Cerebellar nuclear complex (tissue), 1 donor: ENCODE results near the gene GMEB2.
"Not testable (repeated sequence)": the region's sequence is repeated elsewhere in the genome, so short reads cannot be mapped to it uniquely, and the experiment has no call there.

ENCODE experiments used
- DNase-seq, 2 experiments: peaks; one replicate each; lab custom pipeline; 2025; lab: John Stamatoyannopoulos, UW

GMEB2 gene

DNA sequence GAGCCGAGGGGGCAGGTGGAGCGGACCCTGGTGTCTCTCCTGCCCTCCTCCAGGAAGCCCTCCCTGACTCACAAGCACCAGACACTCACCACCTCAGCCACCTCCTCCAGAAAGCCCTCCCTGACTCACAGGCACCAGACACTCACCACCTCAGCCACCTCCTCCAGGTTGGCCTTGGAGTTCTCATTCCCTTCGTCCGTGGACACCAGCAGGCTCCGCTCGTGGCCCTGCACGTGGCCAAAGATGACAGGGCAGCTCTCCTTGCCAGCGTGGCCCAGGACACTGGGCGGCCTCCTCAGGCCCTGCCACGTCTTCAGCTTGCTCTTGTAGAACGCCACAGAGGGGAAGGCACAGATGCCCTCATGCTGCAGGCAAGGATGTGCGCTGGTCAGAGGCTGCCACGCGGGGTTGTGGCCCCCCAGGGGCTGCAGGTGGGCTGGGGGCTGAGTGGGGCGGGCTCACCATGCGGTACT is 66.5 kb downstream of the GMEB2 start:
- DNase-seq, result no peak

DNA sequence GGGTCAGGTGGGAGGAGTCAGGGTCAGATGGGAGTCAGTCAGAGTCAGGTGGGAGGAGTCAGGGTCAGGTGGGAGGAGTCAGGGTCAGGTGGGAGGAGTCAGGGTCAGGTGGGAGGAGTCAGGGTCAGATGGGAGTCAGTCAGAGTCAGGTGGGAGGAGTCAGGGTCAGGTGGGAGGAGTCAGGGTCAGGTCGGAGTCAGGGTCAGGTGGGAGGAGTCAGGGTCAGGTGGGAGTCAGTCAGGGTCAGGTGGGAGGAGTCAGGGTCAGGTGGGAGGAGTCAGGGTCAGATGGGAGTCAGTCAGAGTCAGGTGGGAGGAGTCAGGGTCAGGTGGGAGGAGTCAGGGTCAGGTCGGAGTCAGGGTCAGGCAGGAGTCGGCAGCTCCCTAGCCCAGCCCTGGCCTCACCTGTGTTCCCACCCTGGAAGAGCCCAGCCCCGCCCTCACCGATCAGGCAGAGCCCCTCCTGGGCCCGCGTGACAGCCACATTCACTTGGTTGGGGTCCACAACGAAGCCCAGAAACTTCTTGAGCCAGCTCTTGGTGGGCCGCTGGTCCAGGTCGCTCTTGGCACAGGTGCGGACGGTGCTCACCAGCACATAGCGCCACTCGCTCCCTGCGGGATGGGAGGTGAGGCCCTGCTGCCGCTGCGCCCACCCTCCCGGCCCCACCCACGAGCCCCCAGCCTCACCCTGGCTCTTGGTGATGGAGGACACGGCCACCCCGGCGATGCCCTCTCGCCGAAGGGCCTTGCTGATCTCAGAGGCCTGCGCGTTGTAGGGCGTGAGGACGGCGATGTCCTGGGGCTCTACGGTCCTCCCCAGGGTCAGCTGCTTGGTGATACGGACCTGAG is 67.2 kb downstream of the GMEB2 start:
- not testable (repeated sequence) for DNase-seq

DNA sequence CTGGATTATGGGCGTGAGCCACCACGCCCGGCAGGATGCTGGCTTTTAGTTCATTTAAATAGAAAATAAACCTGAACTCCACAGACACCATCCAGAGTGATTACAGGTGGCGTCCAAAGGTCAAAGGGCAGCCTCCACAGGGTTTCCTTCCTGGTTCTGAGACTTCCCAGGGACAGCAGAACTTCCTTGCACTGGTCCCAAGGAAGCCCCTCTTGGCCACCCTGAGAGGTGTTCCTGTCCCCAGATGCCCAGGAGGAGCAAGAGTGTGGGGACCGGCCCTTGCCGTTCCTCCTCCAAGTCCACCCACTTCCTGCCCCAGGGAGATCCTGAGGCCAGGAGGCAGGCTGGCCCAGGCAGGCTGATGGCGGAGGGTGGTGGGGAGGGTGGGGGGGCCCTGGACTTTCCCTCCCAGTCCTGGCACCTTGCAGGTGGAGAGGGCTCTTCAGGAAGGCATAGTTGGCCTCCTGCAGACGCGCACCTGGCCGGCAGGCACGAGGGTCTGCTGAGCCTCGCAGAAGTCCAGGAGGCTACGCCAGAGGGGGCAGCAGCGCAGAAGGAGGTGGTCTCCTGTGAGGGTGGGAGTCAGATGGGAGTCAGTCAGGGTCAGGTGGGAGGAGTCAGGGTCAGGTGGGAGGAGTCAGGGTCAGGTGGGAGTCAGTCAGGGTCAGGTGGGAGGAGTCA is 68.0 kb downstream of the GMEB2 start:
- DNase-seq, result no peak

DNA sequence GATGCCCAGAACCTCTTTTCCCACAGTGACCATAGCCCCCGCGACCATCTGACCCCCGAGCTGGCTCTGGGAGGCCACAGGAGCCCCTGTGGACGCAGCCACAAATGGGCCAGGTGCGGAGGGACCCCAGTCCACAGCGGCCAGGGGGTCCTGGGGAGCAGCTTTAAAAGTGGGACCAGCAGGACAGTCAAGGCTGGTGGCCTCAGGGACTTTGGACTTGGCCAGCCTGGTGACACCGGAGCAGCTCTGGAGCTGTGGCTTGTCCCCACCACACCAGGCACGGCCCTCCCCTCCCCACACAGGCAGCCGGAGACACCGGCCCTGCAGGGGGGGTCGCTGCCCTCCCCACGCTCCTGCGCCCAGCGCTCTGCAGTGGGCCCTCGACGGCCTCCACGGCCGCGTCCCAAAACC is 69.4 kb downstream of the GMEB2 start:
- DNase-seq, result no peak

DNA sequence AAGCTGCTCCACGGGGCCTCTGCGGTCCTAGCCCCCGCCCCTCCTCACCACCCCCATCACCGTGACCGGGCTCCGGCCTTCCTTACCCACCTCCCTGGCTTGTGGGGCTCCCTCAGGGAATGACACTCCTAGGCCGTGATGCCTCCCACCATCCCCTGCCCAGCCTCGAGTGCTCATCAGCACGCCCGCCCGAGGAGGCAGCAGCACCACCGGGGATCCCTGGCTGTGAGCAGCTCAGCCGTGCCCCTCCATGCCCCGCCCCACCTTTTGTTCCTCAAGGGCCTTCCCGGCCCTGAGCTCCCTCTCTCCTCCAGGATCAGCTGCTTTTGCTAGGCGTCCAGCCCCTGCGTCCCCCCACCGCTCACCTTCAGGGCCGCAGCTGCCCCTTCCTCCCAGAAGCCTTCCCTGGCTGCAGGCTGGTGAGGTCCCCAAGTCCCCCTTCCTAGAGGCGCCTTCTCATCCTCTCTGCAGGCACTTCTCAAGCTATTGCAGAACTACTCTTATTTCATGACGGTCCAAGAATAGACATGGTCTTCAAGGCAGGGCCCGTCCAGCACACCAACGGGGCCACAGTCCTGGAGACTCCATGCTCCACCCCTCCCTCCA is 69.9 kb downstream of the GMEB2 start:
- DNase-seq, result no peak

DNA sequence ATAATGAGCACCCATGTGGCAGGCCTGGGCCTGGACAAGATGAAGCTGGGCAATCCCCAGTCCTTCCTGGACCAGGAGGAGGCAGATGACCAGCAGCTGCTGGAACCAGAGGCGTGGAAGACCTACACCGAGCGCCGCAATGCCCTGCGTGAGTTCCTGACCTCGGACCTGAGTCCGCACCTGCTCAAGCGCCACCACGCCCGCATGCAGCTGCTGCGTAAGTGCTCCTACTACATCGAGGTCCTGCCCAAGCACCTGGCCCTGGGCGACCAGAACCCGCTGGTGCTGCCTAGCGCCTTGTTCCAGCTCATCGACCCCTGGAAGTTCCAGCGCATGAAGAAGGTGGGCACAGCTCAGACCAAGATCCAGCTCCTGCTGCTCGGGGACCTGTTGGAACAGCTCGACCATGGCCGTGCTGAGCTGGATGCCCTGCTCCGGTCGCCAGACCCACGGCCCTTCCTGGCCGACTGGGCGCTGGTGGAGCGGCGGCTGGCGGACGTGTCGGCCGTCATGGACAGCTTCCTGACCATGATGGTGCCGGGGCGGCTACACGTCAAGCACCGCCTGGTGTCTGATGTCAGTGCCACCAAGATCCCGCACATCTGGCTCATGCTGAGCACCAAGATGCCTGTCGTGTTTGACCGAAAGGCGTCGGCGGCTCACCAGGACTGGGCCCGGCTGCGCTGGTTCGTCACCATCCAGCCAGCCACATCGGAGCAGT is 71.1 kb downstream of the GMEB2 start:
- no peak for DNase-seq

DNA sequence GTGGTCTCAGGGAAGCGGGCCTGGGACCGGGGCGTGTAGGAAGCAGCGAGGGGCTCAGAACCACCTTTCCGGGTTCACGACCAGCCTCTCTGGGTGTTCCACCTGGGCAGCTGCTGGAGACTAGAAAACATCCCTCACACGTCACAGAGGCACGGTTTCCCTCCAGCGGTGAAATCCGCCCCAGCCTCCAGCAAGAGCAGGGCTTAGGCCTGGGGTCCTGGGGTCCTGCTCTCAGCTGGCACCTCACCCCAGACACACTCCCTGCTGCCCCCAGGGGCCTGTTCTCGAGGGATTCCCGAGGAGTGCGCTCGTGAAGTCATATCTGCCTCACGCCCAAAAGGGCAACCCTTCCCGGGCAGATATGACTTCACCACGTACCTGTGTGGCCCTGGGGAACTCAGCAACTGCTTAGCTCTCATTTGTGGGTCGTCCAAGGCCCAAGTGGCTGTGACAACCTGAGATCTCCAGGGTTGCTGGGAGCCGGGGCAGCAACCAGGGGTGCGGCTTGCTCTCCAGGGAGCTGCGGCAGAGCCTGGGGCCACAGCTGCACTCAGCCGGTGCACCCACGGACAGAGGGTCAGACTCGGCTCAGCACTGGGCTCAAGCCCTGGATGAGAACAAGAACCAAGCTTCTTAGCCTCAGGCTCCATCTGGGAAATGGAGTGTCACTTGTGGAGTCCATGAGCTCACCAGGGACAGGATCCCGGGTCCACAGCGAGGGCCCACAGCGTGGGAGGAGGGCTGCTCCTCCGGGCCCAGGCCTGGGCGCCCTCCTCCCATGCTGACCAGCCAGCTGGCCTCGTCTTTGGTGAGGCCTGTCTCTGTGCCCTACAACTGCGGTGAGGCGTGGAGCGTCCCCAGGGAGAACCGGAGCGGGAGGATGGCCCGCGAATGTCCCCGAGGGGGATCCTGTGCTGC is 72.3 kb downstream of the GMEB2 start:
- DNase-seq, result no peak

DNA sequence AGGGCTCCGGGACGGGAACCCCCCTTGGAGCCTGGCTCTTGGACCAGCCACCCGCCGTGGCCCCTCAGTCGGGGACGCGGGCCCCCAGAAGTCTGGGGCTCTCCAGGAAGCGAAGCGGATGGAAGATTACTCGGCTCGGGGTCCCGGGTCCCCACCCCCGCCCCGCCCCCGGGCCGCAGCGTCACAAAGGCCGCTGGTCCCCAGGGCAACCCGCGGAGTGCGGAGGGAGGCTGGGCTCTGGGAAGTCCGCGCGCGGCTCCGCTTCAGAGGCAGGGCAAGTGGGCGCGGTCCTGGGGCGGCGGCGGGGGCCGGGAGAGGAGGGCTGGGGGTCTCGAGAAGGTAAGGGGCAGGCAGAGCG is 73.0 kb downstream of the GMEB2 start, which contains the start of gene FNDC11:
TSS of gene FNDC11 (plus strand) at position 227 of the 358 bp plus-strand sequence. CDS start 1,505 bp downstream, outside the sequence.
- no peak for DNase-seq

DNA sequence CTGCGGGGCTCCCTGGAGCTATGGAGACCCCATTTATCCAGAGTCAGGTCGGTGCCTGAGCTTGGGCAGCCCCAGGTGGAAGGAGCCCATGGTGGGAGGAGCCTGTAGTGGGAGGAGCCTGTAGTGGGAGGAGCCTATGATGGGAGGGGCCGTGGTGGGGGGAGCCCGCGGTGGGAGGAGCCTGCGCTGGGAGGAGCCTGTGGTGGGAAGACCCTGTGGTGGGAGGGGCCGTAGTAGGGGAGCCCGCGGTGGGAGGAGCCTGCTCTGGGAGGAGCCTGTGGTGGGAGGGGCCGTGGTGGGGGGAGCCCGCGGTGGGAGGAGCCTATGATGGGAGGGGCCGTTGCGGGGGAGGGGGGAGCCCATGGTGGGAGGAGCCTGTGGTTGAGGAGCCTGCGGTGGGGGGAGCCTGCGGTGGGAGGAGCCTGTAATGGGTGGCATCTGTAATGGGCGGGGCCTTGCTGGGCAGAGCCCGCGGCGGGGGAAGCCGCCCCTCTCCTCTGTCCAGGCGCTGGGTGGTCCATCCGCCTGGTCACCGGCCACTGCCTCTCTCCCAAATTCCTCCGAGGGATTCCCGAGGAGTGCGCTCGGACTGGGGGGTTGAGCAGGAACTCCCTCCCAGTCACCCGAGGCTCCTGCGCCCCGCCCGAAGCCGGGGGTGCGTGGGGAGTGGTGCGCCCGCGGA is 73.5 kb downstream of the GMEB2 start:
- no peak for DNase-seq

DNA sequence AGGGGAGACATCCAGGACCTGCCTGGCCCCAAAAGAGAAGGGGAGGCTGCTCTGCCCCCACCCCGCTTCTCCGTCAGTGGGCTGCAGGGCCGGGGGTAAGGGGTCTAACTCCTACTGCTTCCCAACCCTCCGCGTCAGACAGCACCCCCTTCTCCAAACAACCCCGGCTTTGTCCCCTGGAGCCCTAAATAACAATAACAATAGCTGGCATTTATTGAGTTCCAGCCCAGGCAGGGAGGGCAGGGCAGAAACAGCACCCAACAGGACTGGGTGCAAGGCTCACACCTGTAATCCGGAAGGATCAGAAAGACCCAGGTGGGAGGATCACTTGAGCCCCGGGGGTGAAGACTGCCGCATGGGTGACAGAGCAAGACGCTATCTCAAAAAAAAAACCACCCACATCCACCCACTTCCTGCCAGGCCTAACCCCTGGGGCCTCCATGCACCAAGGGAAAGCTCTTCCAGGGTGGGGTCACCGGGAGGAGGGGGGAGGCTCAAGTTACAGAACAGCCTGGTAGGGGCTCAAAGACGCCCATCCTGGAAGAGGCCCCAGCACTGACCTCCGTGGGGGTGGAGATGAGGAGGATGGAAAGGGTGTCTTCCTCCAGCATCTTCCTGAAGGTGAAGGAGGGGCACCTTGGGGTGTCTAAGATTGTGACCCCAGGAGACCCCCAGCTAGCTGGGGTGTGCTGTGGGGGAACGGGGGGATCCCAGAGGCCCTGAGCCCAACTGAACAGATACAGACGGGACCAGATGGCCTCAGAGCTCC is 74.2 kb downstream of the GMEB2 start:
- no peak for DNase-seq

DNA sequence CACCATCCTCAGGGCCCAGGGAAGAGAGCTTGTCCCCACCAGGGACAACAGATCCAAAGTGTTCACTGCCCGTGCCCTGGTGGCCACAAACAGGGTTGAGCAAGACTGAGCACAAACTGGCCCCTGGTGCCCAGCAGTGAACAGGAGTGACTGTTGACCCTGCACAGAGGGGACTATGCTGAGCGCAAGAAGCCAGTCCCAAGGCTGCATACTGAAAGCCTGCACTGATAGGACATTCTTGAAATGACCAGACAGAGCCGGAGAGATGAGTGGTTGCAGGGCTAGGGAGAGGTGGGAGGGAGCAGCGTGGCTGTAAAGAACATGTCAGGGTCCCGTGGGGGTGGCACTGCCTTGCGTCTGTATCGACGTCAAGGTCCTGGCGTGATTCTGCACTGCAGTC is 75.8 kb downstream of the GMEB2 start:
- no peak for DNase-seq

DNA sequence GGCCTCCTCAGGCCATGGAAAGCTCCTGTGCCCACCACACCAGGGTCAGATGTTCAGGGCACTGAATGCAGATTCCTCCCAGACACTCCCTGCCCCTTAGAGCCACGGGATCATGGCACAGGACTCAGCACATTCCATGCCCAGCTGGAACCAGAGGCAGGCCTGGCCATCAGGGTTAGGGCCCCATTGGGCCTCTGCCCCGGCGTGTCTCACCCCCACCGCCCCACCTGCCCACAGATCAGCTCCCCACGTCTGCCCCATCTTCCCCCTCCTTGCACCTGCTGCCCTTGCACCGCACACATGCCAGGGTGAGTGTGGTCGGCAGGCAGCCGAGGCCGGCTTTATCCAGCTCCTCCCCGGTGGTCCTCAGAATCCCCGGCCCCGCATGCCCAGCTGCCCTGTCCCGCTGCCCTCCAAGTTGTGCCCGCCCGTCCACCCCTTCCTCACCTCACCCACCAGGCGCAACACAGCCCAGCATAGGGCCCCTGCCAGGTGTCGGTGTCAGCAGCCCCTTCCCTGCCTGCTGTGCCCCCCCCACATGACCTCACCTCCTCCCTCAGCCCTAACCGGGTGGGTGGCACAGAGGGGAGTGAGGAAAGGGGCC is 77.1 kb downstream of the GMEB2 start:
- no peak for DNase-seq

DNA sequence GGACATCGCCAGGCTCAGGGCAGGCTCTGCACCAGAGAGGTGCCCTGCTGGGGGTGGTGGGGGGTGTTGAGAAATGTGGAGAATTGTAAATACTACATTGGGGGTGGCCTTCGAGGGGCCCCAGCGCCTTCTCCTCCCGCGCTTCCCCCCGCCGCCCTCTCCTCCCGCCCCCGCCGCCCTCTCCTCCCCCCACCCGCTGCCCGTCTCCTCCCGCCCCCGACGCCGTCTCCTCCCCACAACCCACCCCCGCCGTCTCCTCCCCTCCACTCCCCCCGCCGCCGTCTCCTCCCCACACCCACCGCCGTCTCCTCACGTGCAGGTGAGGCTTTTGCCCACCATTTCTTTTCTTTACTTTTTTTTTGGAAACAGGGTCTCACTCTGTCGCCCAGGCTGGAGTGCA is 77.9 kb downstream of the GMEB2 start:
- no peak for DNase-seq

DNA sequence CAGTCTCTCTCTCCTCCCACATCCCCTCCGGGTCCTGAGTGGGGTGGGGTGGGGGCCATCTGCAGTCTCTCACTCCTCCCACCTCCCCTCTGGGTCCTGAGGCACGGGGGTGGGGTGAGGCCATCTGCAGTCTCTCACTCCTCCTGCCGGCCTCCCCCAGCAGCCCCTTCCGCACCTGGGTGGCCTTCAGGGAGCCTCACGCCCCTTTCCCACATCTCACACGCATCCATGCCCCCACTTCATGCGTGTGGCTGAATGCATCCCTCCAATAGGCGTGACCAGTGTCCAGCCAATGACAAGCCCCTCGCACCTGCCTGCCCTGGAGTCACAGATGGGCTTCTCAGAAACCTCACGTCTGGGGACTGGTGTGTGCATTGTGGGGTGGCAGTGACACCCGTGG is 78.4 kb downstream of the GMEB2 start:
- no peak for DNase-seq

DNA sequence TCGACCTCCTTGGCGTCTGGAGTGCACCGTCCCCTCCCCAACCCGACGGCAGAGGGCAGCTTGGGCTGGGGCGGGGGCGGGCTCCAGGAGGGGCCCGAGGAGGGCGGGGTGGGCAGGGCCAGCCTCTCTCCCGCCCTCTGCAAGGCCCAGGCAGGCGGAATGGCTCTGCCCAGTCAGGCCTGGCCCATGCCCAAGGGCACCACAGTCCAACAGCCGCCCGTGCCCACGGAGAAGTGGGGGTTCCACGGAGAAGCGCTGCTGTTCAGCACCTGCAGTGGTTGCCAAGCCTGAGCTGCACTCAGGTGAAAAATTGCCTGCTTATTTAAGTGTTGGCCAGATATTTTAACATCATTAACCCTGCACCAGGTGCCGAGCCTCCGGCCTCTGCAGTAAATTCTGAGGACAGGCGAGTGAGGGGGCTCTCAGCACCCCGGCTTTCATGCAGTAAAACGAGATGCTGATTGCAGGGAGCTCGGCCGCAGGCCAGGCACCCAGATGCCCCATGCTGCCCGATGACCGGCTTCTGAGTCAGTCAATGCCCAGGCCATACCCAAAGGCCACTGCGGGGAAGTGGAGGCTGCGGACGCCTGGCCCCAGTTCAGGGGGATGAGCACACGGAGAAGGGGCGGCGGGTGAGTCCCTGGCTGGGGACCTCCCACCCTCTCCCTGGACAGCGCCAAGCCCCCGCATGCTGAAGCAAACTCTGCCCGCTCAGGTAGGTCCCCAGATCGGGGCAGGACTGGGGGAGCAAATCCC is 79.0 kb downstream of the GMEB2 start, which contains the start of gene SRMS:
TSS of gene SRMS (minus strand) at position 25 of the 756 bp plus-strand sequence. CDS start 286 bp downstream, outside the sequence.
- no peak for DNase-seq

DNA sequence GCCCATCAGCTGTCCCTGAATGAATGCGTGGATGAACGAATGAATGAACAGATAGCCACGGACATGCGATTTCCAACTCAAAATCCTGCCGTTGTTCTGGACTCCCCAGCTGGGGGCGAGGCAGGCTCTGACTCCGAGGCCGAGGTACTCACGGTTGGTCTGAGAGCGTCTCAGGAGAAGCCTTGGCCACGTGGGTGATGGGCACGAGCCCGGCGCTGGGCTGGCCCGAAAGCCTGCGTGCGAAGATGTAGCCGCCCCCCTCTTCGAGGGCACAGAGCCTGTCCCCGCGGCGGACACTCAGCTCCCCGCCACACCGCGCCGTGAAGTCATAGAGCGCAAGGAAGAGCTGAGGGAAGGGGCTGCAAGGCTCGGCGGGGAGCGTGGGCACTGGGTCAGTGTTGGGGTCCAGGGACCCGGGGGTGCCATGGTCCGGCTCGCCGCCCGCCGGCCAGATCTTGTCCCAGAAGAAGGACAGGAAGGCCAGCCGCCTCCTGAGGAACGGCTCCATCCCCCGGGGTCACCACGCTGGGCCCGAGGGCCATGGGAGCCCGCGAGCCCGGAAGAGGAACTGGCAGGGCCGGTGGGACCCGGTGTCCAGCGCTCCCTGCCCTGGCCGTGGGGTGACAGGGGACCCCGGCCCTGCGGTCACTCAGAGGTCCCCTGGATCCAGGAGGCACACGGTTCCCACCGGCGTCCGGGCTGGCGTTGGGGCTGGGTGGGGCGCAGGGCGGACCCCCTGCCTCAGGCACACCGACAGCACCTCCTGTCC is 79.8 kb downstream of the GMEB2 start:
- no peak for DNase-seq

DNA sequence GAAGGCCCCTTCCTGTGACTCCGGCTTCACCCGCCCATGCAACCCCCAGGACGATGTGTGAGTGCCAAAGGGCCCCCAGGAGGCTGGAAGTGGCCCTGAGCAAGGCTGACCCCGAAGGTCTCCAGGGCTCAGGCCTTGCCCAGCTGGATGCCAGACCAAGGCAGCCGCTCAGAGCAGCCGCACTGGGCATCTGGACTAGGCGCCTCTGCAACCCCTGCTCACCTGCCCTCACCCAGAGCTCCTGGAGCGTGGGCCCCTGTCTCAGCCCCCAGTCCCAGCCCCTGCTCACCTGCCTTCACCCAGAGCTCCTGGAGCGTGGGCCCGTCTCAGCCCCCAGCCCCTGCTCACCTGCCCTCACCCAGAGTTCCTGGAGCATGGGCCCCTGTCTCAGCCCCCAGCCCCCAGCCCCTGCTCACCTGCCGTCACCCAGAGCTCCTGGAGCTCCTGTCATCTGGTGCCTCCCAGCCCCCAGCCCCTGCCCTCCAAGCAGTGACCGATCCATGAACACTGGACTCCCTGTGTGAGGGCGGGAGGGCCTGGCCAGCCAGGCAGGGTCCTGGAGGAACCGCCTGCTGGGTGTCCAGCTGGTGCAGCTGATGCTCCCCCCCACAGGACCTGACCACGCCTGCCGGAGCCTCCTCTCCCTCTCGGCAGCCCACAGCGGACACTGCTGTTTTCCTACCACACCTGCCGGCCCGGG is 80.5 kb downstream of the GMEB2 start:
- DNase-seq, result no peak
